Cardiac fibroblast (primary cell): Measurements from ENCODE around the gene BCR.

ENCODE experiments used
- DNase-seq, 2 donors: peaks; one replicate each; pipeline versions ENCODE4 v3.0.0 to v3.0.0-alpha.2; 2010; ENCODE audit warnings: low read depth in 2 of 2
- H3K4me3 ChIP-seq, 2 donors: replicated peaks in 1 of 2; 1 replicate in 1 of 2; 2 replicates in 1 of 2; pipeline ENCODE4 v1.5.1; 2011; ENCODE audit warnings: low read depth in 2 of 2, low read length in 2 of 2, mild to moderate bottlenecking in 2 of 2, moderate library complexity in 1 of 2
- TF ChIP-seq, protein P1 (sequence below): IDR thresholded peaks from one replicate; pipeline ENCODE4 v1.5.1; 2011; ENCODE audit warnings: low read depth, mild to moderate bottlenecking, low read length, inconsistent platforms

The BCR gene

GRCh38 chr22:23351321-23351720 is 171.0 kb downstream of the BCR start:
- DNase-seq, result peak in 1 of 2 donors; percentile 3
- TF ChIP-seq, protein P1, sequence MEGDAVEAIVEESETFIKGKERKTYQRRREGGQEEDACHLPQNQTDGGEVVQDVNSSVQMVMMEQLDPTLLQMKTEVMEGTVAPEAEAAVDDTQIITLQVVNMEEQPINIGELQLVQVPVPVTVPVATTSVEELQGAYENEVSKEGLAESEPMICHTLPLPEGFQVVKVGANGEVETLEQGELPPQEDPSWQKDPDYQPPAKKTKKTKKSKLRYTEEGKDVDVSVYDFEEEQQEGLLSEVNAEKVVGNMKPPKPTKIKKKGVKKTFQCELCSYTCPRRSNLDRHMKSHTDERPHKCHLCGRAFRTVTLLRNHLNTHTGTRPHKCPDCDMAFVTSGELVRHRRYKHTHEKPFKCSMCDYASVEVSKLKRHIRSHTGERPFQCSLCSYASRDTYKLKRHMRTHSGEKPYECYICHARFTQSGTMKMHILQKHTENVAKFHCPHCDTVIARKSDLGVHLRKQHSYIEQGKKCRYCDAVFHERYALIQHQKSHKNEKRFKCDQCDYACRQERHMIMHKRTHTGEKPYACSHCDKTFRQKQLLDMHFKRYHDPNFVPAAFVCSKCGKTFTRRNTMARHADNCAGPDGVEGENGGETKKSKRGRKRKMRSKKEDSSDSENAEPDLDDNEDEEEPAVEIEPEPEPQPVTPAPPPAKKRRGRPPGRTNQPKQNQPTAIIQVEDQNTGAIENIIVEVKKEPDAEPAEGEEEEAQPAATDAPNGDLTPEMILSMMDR, result no peak
- H3K4me3 ChIP-seq, result no peak overlapping the region

- no peak for DNase-seq
- no peak overlapping the region for H3K4me3 ChIP-seq
- TF ChIP-seq, protein P1, result no peak
Observed at GRCh38 chr22:23353004-23353403, 172.7 kb downstream of the BCR start.

DNA sequence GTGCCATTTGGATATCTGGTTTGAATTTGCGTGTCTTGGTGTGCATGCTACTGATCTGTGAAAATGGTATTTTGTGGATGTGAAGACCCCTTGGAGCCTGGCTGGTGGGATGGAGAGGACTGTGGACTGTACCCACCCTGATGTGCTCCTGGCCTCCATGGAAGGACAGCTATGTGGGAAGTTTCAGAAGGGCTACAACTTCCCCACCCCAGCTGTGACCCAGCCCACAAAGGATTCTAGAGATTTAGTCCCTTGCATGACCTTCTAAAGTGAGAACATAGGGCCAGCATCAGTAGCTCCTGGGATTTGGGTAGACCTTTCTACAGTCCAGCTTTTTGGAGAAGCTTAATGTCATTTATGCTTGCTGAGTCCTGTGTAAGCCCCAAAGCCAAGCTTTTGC is 173.4 kb downstream of the BCR start:
- TF ChIP-seq, protein P1, result no peak
- no peak overlapping the region for H3K4me3 ChIP-seq
- no peak for DNase-seq

DNA sequence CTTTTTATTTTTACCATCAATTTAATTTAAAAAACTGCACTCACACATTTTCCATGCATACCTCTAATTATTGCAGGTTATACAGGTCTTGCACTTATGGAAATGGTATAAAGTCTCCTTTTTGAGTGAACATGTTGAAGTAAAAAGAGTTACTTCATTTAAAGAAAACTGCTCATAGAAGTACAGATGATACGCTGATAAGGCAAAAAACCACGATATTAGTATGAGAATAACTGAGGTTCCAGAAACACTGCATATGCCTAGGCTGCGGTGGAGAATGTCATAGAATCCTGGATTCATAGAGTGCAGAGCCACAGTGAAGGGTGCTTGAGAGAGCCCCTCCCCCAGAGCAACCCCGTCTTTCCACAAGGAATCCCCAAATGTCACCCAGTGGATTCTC is 175.8 kb downstream of the BCR start:
- DNase-seq, result no peak
- H3K4me3 ChIP-seq, result no peak overlapping the region
- TF ChIP-seq, protein P1, result no peak

DNA sequence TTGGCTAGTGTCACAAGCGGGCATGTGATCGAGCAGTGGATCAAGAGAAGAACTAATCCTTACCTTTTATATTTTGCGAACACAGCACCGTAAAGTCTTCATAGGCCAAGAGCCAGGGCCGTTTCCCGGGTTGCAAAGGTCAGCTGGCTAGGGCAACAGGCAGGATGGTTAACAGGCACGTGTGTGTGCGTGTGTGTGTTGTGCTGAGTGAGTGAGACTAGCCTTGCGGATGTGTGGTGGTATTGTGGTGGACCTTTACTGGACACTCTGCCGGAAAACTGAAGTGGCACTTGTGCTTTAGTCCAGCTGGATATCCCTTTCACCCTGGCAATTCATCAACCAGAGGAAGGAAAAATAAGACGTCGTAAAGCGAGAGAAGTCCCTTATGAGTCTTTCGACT is 176.7 kb downstream of the BCR start:
- H3K4me3 ChIP-seq, result no peak overlapping the region
- TF ChIP-seq, protein P1, result no peak
- DNase-seq, result no peak

- H3K4me3 ChIP-seq, result no peak overlapping the region
- DNase-seq, result no peak
- TF ChIP-seq, protein P1, result no peak
Observed at GRCh38 chr22:23359583-23360123, 179.3 kb downstream of the BCR start.

GRCh38 chr22:23361676-23362075 is 181.4 kb downstream of the BCR start:
- TF ChIP-seq, protein P1, result no peak
- no peak overlapping the region for H3K4me3 ChIP-seq
- no peak for DNase-seq
